Stimulated activated CD4-positive, alpha-beta T cell treated with anti-CD3 and anti-CD28 coated beads, Interleukin-12 subunit alpha, Interleukin-12 subunit beta, amount 100 ng/mL, for 48 hours (primary cell): ENCODE results near the gene ITGBL1.

ENCODE experiments used
- DNase-seq, 3 donors: peaks; one replicate each; pipeline ENCODE4 v3.0.0-alpha.2; 2020; ENCODE audit warnings: low read depth in 2 of 3, low spot score in 1 of 3

The ITGBL1 gene

DNA sequence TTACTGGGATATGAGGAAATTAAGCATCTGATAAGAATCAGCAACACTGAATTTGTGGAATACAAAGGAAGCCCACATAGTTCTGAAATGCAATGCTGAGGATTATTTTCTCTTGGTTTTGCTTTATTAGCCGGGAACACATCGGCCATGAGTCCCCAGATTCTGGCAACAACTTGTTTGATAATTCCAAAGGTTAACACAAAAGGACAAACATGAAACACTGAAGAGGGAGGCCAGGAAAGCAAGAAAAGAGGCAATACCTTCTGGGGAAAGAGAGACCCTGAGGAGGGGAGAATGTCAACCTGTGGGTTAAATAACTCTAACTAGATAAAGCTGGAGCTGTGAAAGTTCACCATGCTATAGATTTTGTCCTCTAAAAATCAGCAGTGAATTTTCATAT, 285.9 kb downstream of the ITGBL1 start:
- DNase-seq: no peak

DNA sequence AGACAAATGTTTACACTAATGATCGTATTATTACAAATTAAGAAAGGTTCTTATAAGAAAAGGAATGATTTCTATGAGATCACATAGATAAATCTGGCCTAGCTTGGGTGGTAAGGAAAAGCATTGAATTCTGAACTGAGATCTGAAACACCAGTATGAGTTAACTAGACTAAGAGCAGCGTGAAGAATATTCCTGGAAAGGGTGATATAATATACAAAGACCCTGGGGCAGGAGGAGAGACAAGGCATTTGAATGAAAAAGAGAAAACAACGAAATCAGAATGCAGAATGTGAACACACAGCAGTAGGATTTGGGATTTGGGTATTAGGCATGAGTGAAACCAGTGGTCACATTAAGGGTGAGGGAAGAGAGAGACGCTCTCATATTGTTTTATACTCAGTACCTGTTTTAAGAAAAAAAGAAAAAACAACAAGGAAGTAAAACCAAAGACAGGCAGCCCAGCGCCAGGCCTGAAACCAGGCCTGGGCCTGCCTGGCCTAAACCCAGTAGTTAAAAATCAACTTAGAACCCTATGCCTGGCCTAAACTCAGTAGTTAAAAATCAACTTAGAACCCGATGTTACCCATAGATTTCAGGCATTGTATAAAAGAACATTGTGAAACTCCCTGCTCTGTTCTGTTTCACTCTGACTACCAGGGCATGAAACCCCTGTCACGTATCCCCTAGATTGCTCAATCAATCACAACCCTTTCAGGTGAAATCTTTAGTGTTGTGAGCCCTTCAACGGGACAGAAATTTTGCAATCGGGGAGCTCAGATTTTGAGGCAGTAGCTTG, 287.1 kb downstream of the ITGBL1 start:
- no peak for DNase-seq

DNA sequence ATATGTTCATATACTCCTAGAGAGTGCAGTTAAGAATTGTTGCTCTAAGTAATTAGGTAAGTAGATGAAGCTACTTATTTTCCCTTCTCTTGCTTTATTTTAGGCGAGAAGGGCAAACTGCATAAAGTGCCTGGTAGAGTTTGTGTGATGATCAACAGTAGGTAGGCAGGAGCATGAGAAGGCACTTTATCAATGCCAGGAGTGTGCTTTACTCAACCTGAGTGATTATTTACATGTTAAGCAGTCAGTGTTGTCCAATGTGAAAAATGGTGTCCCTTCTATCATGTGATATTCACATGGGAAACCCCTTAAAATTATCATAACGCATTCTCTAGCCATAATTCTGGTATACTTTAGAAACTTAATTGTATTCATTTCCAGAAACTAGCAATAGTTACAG, 294.0 kb downstream of the ITGBL1 start:
- DNase-seq: no peak

DNA sequence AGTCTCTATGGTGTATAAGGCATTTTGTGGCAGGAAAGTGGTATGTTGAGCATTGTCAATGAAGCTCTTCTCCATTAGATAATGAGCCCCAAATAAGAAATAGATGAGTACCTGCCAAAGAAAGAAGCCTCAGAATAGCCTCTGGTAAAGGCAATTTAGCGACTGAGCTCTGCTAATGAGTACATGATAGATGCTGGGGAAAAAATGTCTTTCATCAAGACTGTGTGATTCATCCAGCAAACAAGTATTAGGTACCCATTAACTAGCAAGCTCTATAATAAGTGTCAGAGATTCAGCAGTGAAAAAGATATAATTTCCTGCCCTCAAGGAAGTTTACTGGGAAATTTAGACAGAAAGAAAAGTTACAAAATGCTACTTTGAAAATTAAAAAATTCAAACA, 294.6 kb downstream of the ITGBL1 start:
- no peak for DNase-seq

DNA sequence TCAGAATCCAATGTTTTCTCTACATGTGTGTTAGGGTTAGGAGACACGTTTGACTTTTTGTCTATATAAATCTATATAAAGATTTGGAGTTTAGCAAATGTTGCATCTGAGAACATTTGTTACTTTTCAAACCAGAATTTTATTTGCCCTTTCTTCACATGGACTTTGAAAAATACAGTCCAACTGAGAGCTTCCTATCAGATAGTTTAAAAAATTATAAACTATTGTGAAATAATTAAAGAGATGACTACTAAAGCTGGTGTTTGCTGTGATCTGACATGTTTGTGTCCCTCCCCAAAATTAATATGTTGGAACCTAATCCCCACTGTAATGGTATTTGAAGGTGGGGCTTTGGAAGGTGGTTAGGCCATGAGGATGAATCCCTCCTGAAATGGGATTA, 297.1 kb downstream of the ITGBL1 start:
- DNase-seq: no peak

DNA sequence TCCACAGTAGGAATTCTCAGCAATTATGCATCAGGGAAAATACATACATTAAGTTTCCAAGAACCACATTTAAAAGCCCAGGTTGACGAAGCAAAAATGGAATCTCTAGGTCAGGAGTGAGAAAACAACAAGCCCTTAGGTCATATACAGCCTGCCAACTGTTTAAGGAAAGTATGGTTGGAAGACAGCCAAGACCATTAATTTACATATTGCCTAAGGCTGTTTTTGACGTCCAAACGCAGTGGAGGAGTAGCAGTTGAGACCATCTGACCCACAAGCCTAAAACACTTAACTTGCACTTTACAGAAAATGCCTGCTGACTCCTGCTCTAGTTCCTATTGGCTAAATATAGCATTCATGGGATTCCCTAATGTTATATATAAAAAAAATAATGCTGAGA, 299.0 kb downstream of the ITGBL1 start:
- no peak for DNase-seq

DNA sequence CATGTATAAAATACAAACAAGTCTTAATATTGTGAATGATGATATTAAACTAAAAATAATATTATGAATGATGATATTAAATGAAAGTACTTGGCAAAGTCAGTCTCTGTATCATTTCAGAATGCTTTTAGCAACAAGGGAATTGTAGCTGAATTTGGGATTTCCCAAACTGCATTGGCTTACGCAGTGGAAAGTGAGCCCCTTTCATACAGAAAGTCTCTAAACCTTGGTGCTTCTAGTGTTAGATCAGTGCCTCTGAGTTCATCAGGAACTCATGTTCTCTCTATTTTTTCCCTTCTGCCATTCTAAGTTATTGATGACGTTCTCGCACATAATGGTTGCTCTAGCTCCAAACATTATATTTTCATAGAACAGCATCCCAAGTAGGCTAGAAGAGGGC, 300.0 kb downstream of the ITGBL1 start:
- no peak for DNase-seq

DNA sequence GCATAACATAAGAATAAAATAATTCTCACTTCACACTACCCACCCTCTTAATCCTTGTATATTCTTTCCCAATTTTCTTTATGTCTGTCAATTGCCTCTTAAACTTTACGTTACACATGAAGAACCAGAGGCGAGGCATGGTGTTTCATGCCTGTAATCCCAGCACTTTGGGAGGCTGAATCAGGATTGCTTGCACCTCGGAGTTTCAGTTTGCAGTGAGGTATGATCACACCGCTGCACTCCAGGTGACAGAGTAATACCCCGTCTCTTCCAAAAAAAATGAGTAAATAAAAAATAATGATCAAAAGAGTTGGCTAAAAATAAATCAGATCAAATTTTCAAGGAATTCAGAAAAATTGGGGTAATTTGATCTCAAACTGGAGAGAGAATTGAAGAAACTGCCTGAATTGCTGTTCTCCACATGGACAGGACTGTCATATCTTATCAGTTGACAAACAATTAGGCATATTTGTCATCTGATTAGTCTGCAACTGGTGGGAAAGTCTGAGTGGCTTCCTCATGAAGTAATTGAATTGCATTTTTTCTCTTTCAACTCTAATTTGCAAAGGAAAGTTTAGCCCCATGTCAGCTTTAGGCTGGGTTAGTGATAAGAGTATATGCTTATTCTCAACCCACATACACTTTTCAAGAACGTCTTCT, 302.9 kb downstream of the ITGBL1 start:
- DNase-seq: no peak

DNA sequence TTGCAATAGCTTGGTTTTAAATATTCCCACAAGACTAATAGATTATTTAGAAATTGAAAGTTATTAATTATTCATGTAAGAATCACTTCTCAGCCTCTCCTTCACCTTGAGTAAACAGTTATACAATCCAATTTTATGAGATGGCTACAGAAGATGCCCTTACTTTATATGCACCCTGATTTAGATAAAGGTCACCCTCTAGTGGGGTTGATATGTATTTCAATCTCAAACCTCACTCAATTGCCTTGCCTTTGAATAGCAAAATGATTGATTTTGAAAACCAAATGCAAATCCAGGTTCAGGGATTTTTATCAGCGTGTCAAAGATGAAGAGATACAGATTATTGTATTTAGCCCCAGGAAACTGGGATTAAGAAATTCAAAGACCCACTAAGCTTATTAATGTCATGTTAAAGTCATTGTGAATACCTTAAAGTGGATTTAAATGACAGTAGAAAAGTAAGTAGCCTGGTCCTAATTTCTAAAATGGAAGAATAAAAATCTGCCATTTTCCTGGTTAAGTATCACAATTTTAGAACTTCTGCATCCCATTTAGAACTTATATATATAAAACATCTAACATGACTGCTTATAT, 305.1 kb downstream of the ITGBL1 start:
- no peak for DNase-seq

DNA sequence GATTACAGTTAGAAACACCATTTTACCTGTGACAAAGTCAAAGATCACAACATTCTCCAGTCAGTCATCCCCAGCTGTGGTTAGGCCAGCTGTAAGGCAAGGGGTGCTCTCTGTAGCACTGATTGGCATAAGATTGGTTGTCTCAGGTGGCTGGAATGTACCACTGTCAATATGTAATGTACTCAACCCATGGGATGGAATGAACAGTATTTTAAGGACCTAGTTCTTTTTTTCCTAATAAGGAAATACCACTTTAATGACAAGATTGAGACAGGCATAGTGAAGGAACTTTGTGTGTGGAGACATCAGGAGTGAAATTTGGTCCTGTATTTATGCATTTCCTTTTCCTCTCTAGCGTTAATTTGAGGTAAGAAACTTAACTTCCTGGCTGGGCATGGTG, 310.7 kb downstream of the ITGBL1 start:
- no peak for DNase-seq
